ENCODE data around the gene DENND1A. TPM values are rescaled to one million over a fixed set of nuclear protein-coding genes. Genes with fewer than 3 reads are reported as not detected.
A peak's percentile ranks its signal among the peaks of the same experiment; 100 is the strongest.

DENND1A gene
- total and polyA plus RNA-seq, 11 donors: 9.8 to 24.0 (median 14.7) TPM

DNA sequence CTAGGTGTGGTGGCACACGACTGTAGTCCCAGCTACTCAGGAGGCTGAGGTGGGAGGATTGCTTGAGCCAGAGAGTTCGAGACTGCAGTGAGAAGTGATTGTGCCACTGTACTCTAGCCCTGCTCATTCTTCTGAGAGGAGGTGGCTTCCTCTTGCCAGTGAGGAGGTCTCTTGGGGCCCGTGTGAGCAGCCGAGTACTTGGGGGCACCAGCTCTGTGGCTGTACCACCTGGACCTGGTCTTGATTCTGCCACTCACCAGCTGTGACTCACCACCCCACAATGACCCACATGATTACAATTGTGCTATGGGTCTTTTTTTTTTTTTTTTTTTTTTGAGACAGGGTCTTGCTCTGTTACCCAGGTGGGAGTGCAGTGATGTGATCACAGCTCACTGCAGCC lies 592.0 kb downstream of the DENND1A start:
- no peaks in the 10 kb centered on the region for H3K9me3 ChIP-seq
- no peaks in the 10 kb centered on the region for H3K27me3 ChIP-seq
- TF ChIP-seq, protein P1, sequence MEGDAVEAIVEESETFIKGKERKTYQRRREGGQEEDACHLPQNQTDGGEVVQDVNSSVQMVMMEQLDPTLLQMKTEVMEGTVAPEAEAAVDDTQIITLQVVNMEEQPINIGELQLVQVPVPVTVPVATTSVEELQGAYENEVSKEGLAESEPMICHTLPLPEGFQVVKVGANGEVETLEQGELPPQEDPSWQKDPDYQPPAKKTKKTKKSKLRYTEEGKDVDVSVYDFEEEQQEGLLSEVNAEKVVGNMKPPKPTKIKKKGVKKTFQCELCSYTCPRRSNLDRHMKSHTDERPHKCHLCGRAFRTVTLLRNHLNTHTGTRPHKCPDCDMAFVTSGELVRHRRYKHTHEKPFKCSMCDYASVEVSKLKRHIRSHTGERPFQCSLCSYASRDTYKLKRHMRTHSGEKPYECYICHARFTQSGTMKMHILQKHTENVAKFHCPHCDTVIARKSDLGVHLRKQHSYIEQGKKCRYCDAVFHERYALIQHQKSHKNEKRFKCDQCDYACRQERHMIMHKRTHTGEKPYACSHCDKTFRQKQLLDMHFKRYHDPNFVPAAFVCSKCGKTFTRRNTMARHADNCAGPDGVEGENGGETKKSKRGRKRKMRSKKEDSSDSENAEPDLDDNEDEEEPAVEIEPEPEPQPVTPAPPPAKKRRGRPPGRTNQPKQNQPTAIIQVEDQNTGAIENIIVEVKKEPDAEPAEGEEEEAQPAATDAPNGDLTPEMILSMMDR (IDR thresholded peaks at IDR 0.05): no peak
- no peak for TF ChIP-seq POLR2A (IDR thresholded peaks at IDR 0.05)
- peak overlapping the region in 1 of 12 donors; percentile 93 for H3K27ac ChIP-seq
- intact Hi-C loops (cut with DNase I): loop anchor here in 3 of 10 donors (5.0 kb wide), 2 partner anchors 56 to 71 kb away; partner anchors contain the start of gene STRBP (in 2 of the 3)
- 70 to 80% (median 75%) methylated on average over 4 of the region's 4 CpGs for WGBS, 4 donors
- no peaks in the 10 kb centered on the region for H3K36me3 ChIP-seq
- DNase-seq (no peak), ATAC-seq (no peak)
- H3K4me3 ChIP-seq: no peak overlapping the region
- peaks cover 0 to 32% (median 12%) of the 10 kb centered on the region in 12 donors for H3K4me1 ChIP-seq

DNA sequence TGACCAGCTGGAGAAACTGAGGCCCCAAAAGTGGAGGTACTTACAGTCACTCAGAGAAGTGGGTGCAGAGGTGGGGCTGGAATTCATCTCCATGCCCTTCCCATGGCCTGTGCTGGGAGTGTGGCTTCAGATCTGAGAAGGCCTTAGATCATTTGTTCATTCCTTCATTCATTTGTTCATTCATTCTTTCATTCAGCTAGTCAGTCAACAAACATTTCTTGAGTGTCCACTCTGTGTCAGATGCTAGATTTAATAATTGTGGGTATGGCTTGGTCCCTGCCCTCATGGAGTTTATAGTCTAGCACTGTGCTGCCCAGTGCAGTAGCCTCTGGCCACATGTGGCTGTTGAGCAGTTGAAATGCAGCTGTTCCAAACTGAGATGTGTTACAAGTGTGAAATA lies 593.0 kb downstream of the DENND1A start:
- no peaks in the 10 kb centered on the region for H3K9me3 ChIP-seq
- peaks cover 0 to 32% (median 12%) of the 10 kb centered on the region in 12 donors for H3K4me1 ChIP-seq
- no peak overlapping the region for H3K4me3 ChIP-seq
- intact Hi-C loops (cut with DNase I): loop anchor here in 3 of 10 donors (5.0 kb wide), 2 partner anchors 55 to 70 kb away; partner anchors contain the start of gene STRBP (in 2 of the 3)
- no peak overlapping the region for H3K27ac ChIP-seq
- DNase-seq (no peak), ATAC-seq (no peak)
- H3K27me3 ChIP-seq: no peaks in the 10 kb centered on the region
- H3K36me3 ChIP-seq: no peaks in the 10 kb centered on the region
- TF ChIP-seq, protein P1 (IDR thresholded peaks at IDR 0.05): no peak
- no peak for TF ChIP-seq POLR2A (IDR thresholded peaks at IDR 0.05)

DNA sequence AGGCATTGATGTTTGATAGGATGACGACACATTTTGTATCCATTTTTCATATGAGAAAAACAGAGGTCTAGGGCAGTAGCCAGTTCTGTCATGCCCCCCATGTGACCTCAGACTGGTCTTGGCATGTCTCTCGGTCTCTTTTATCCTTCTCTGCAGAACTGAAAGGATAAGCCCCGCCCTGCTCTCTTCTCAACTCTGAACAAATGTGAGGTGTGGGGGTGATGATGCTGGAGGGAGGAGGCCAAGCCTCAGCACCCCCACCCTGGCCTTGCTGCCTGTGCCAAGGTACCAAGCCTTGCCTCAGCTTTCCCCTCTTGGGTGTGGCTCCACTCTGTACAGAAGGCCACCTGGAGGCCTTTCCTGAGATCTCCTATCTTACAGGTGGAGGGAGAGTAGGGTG lies 593.5 kb downstream of the DENND1A start:
- no peak for ATAC-seq
- Histone ChIP-seq H3K4me3 (no peak overlapping the region), H3K27me3 (no peaks in the 10 kb centered on the region), H3K36me3 (no peaks in the 10 kb centered on the region), H3K27ac (no peak overlapping the region), H3K4me1 (peaks cover 0 to 32% (median 12%) of the 10 kb centered on the region in 12 donors), H3K9me3 (no peaks in the 10 kb centered on the region)
- WGBS, 4 donors: 72 to 78% (median 74%) methylated on average over 3 of the region's 3 CpGs
- DNase-seq: no peak
- TF ChIP-seq POLR2A (IDR thresholded peaks at IDR 0.05): no peak
- TF ChIP-seq, protein P1 (IDR thresholded peaks at IDR 0.05): no peak
- intact Hi-C loops (cut with DNase I): loop anchor here in 3 of 10 donors (5.0 kb wide), 2 partner anchors 54 to 69 kb away; partner anchors contain the start of gene STRBP (in 2 of the 3)

DNA sequence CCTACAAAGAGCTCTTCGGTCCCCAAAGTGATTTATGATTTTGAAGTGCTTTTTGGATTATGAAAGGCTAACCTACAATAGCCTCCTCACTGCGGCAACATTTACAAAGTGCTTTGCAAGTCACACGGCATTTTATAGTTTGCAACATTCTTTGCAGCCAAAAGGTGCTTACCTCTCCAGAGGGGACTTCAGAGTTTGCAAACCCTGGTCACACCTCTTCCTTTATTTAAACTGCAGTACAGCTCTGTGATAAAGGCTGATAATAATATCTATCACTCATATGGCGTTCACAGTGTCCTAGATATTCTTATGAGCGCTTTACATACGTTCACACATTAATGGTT lies 594.0 kb downstream of the DENND1A start:
- WGBS, 4 donors: 56 to 60% (median 59%) methylated on average over 6 of the region's 6 CpGs
- no peaks in the 10 kb centered on the region for H3K9me3 ChIP-seq
- no peaks in the 10 kb centered on the region for H3K36me3 ChIP-seq
- no peak overlapping the region for H3K4me3 ChIP-seq
- TF ChIP-seq, protein P1 (IDR thresholded peaks at IDR 0.05): no peak
- TF ChIP-seq POLR2A (IDR thresholded peaks at IDR 0.05): no peak
- H3K27ac ChIP-seq: peak overlapping the region in 2 of 12 donors; percentile 11 to 19
- intact Hi-C loops (cut with DNase I): loop anchor here in 3 of 10 donors (5.0 kb wide), 2 partner anchors 54 to 69 kb away; partner anchors contain the start of gene STRBP (in 2 of the 3)
- H3K27me3 ChIP-seq: no peaks in the 10 kb centered on the region
- ATAC-seq (no peak), DNase-seq (no peak)
- peaks cover 0 to 32% (median 12%) of the 10 kb centered on the region in 12 donors for H3K4me1 ChIP-seq

All from heart left ventricle (tissue), 16 donors.